ENCODE measurements around the gene HSD3B1.
"Not testable (repeated sequence)": the region's sequence is repeated elsewhere in the genome, so short reads cannot be mapped to it uniquely, and the experiment has no call there.

HSD3B1 gene

DNA sequence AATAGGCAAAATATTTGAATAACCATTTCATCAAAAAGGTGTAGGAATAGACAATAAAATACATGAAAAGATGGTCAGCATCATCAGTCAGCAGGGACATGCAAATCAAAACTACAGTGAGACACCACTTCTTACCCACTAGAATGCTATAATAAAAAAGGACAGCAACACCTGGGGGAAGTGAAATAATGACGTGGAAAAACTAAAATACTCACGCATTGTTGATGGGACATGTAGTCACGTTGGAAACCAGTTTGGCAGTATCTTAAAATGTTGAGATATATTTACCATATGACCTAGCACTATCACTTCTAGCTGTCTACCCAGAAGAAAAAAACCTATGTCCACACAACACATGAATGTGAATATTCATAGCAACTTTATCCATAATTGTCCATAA, 53.4 kb downstream of the HSD3B1 start:
- H3K4me3 ChIP-seq (ENCODE audit: low read length) = not testable (repeated sequence)

DNA sequence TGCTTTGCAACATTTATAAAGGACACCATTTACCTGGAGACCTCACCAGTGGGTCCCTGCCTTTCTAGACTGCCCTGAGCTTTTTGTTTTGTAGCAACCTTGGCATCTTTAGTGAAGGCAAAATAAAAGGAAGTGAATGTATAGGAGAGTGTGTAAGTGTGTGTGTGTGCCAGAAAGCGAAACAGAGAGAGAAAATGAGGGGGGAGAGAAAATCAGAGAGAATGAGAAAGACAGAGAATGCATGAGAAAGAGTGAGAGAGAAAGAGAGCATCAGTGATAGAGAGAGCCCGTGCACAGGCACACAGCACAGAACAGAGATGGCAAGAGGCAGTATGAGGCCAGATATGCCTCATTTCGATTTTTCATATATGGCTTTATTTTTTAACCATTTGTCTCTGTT, 57.5 kb downstream of the HSD3B1 start:
- H3K9ac ChIP-seq (ENCODE audit: low read depth, low read length) = no peak overlapping the region

More for the DNA sequence above, 53.4 kb downstream of the HSD3B1 start:
- not testable (repeated sequence) for H3K9me3 ChIP-seq (replicated peaks; ENCODE audit: low read length); H3K9ac ChIP-seq (ENCODE audit: low read depth, low read length); H3K4me2 ChIP-seq (ENCODE audit: low read length); H3K36me3 ChIP-seq (ENCODE audit: insufficient read depth, low read length); H3K4me1 ChIP-seq (ENCODE audit: control insufficient read depth, insufficient read depth, low read length)
- peaks cover 34% of the 10 kb centered on the region for H3K27me3 ChIP-seq (ENCODE audit: control insufficient read depth, insufficient read depth, low read length)

More for the DNA sequence above, 57.5 kb downstream of the HSD3B1 start:
- no peaks in the 10 kb centered on the region for H3K4me1 ChIP-seq (ENCODE audit: control insufficient read depth, insufficient read depth, low read length)
- H3K36me3 ChIP-seq (ENCODE audit: insufficient read depth, low read length) = no peaks in the 10 kb centered on the region
- no peak overlapping the region for H3K4me2 ChIP-seq (ENCODE audit: low read length)
- no peaks in the 10 kb centered on the region for H3K9me3 ChIP-seq (replicated peaks; ENCODE audit: low read length)
- no peak overlapping the region for H3K4me3 ChIP-seq (ENCODE audit: low read length)
- peaks cover 40% of the 10 kb centered on the region for H3K27me3 ChIP-seq (ENCODE audit: control insufficient read depth, insufficient read depth, low read length)

Measured in skeletal muscle satellite cell (primary cell).